WTC11 (cell line): ENCODE data around the gene DUSP9.

Experiments used
- MYBL2 ChIP-seq: sonication (generic); formaldehyde crosslinking; IDR thresholded peaks from 2 replicates; pipeline ENCODE4 v1.8.1; 2023; ENCODE audit warnings: mild to moderate bottlenecking, moderate library complexity, missing genetic modification reagents
- NR3C1 ChIP-seq: sonication (generic); formaldehyde crosslinking; conservative IDR thresholded peaks from 2 replicates; pipeline ENCODE4 v1.8.1; 2023; ENCODE audit warnings: low read depth, mild to moderate bottlenecking, missing genetic modification reagents
- TF ChIP-seq, protein P1 (sequence below): sonication (generic); formaldehyde crosslinking; IDR thresholded peaks from 2 replicates; pipeline ENCODE4 v1.8.0; 2022; ENCODE audit warnings: mild to moderate bottlenecking, missing genetic modification reagents

DNA sequence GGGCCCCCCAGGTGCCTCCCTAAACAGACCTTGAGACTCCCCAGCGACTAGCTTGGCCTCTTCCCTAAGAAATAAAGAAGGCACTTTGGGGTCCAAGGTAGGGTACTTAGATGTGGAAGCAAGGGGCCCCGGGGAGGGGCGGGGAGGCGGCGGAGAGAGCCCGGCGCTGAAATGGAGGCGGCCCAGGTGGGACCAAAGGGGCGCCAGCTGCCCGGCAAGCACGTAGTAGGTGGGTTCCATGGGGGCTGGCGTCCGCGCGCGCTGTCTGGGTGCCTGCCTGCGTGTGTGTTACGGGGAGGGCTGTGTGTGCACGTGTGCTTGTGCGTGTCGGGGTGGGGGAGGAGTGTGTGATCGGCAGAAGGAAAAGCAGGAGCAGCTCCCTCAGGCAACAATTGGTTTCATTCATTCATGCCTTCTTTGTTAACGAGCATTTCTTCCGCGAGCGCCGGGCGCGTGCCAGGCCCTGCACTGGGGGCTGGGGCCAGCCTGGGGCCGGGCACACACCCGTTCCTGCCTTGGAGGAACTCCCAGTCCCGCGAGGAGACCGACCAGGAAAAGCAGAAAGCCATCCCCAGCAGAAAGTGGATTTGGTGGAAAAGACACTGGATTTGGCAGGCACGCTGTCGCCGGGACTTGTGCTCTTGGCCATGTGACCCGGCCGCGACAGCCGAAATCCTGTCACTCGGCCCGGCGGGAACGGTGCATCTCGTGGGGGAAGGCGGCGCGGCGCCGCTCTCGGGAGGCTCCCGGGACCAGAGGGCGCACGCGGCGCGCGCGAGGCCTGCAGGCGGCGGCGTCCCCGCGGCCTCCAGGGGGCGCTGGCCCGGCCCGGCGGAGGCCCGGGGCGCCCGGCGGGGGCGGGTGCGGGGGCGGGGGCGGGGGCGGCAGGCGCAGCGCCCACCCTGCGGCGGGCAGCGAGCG lies 3.3 kb upstream of the DUSP9 start:
- no peak for TF ChIP-seq NR3C1 (CRISPR knock-in tag)
- TF ChIP-seq, protein P1, sequence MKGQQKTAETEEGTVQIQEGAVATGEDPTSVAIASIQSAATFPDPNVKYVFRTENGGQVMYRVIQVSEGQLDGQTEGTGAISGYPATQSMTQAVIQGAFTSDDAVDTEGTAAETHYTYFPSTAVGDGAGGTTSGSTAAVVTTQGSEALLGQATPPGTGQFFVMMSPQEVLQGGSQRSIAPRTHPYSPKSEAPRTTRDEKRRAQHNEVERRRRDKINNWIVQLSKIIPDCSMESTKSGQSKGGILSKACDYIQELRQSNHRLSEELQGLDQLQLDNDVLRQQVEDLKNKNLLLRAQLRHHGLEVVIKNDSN (CRISPR knock-in tag), result no peak
- TF ChIP-seq MYBL2, result no peak
